Osteoblast (primary cell): ENCODE data around the gene MRPS2. TPM values are rescaled to one million over a fixed set of nuclear protein-coding genes. Genes with fewer than 3 reads are reported as not detected.
"Not testable (repeated sequence)": the region's sequence is repeated elsewhere in the genome, so short reads cannot be mapped to it uniquely, and the experiment has no call there.

Experiments used
- DNase-seq: peaks from one replicate; pipeline ENCODE4 v3.0.0; 2011; ENCODE audit warnings: low spot score, mixed read lengths; ENCODE audit not compliant: insufficient read length; ENCODE audit errors: missing footprints
- H2AFZ ChIP-seq: 2 replicates; pipeline ENCODE4 v1.6.0; 2011; ENCODE audit warnings: mild to moderate bottlenecking, low read length
- H3K27ac ChIP-seq: 2 replicates; pipeline ENCODE4 v1.5.1; 2011; ENCODE audit warnings: mild to moderate bottlenecking, low read depth, low read length, moderate library complexity
- H3K27me3 ChIP-seq: 2 replicates; pipeline ENCODE4 v1.6.0; 2012; ENCODE audit warnings: mild to moderate bottlenecking, control low read depth, inconsistent platforms, low read length, moderate library complexity; ENCODE audit not compliant: insufficient read depth
- H3K36me3 ChIP-seq: 2 replicates; pipeline ENCODE4 v1.5.1; 2011; ENCODE audit warnings: mild to moderate bottlenecking, low read length, control low read depth, moderate library complexity; ENCODE audit not compliant: insufficient read depth
- H3K4me1 ChIP-seq: 2 replicates; pipeline ENCODE4 v1.5.1; 2011; ENCODE audit warnings: mild to moderate bottlenecking, low read length, control low read depth, moderate library complexity; ENCODE audit not compliant: insufficient read depth
- H3K4me2 ChIP-seq: 2 replicates; pipeline ENCODE4 v1.6.0; 2011; ENCODE audit warnings: mild to moderate bottlenecking, low read length; ENCODE audit not compliant: insufficient read depth
- H3K4me3 ChIP-seq: fragments of 200-600 bp; sonication (generic); 3 replicates; pipeline ENCODE4 v1.5.1; 2012; ENCODE audit warnings: mild to moderate bottlenecking, low read length, inconsistent platforms; ENCODE audit not compliant: insufficient read depth
- H3K79me2 ChIP-seq: 2 replicates; pipeline ENCODE4 v1.6.0; 2012; ENCODE audit warnings: mild to moderate bottlenecking, low read length, control low read depth, inconsistent platforms; ENCODE audit not compliant: insufficient read depth
- H3K9me3 ChIP-seq: 2 replicates; pipeline ENCODE4 v1.5.1; 2011; ENCODE audit warnings: low read depth, low read length, control low read depth
- H4K20me1 ChIP-seq: 2 replicates; pipeline ENCODE4 v1.6.0; 2012; ENCODE audit warnings: mild to moderate bottlenecking, low read length, control low read depth; ENCODE audit not compliant: insufficient read depth
- CTCF ChIP-seq: IDR thresholded peaks from 2 replicates; pipeline ENCODE4 v1.5.1; 2011; ENCODE audit warnings: mild to moderate bottlenecking, low read depth, low read length, moderate library complexity; ENCODE audit errors: extremely low read depth
- total RNA-seq: library from RNA; depleted of rRNA; stranded (reverse); fragments of >200 nt; gene quantifications from 2 replicates; pipeline ENCODE4 v1.2.3, GENCODE V29; 2012

MRPS2 gene
- total RNA-seq, 1 donor = 13.0 TPM

GRCh38 chr9:135526730-135527571 is 26.5 kb downstream of the MRPS2 start:
- no peak for DNase-seq
- Histone ChIP-seq H2AFZ (no peak overlapping the region), H4K20me1 (no peaks in the 10 kb centered on the region), H3K4me2 (no peak overlapping the region), H3K79me2 (no peaks in the 10 kb centered on the region), H3K27ac (no peak overlapping the region), H3K4me1 (no peaks in the 10 kb centered on the region), H3K4me3 (no peak overlapping the region), H3K36me3 (no peaks in the 10 kb centered on the region), H3K27me3 (no peaks in the 10 kb centered on the region), H3K9me3 (no peaks in the 10 kb centered on the region)
- TF ChIP-seq CTCF = no peak

DNA sequence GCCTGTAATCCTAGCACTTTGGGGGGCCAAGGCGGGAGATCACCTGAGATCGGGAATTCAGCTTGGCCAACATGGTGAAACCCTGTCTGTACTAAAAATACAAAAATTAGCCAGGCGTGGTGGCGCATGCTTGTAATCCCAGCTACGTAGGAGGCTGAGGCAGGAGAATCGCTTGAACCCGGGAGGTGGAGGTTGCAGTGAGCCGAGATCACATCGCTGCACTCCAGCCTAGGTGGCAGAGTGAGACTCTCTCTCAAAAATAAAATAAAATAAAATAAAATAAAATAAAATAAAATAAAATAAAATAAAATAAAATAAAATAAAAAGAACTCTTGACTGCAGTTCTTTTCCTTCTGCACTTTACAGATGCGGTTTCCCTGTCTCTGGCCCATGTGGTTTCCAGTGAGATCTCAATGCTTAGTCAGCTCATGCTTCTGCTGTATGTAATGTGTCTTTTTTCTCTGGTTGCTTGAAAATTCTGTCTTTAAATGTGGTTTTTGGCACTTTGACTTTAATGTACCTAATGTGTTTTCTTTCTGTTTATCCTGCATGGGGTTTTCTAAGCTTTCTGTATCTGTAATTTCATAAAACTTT is 28.5 kb downstream of the MRPS2 start:
- H3K79me2 ChIP-seq, H3K27me3 ChIP-seq, H3K4me3 ChIP-seq, H2AFZ ChIP-seq, H4K20me1 ChIP-seq, DNase-seq, H3K36me3 ChIP-seq, H3K4me2 ChIP-seq, H3K4me1 ChIP-seq, H3K9me3 ChIP-seq, H3K27ac ChIP-seq: not testable (repeated sequence)

DNA sequence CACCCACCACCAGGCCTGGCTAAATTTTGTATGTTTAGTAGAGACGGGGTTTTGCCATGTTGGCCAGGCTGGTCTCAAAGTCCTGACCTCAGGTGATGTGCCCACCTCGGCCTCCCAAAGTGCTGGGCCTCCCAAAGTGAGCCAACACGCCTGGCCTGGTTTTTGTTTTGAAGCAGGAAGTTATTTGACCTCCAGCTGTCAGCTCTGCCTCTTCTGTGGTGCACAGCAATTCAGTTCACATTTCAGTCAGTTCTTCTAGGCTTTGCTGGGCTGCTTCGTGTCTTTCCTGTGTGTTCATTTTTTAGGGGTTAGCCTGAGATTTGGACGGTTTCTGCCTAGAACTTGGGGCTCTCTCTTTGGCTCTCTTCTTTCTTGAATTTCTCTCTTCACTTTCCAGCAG is 29.7 kb downstream of the MRPS2 start:
- no peak for DNase-seq
- Histone ChIP-seq H3K4me1 (no peaks in the 10 kb centered on the region), H3K4me3 (no peak overlapping the region), H3K79me2 (no peaks in the 10 kb centered on the region), H3K27ac (no peak overlapping the region), H3K27me3 (no peaks in the 10 kb centered on the region), H3K9me3 (no peaks in the 10 kb centered on the region), H3K36me3 (no peaks in the 10 kb centered on the region), H4K20me1 (no peaks in the 10 kb centered on the region), H2AFZ (no peak overlapping the region), H3K4me2 (no peak overlapping the region)
- no peak for TF ChIP-seq CTCF

- H3K36me3 ChIP-seq = no peaks in the 10 kb centered on the region
Observed at GRCh38 chr9:135531096-135531495, 30.6 kb downstream of the MRPS2 start.

More at GRCh38 chr9:135531096-135531495, 30.6 kb downstream of the MRPS2 start:
- H3K27ac ChIP-seq = no peak overlapping the region
- no peak overlapping the region for H3K4me3 ChIP-seq
- H4K20me1 ChIP-seq = no peaks in the 10 kb centered on the region
- no peaks in the 10 kb centered on the region for H3K79me2 ChIP-seq
- no peak overlapping the region for H2AFZ ChIP-seq
- no peaks in the 10 kb centered on the region for H3K4me1 ChIP-seq
- no peaks in the 10 kb centered on the region for H3K9me3 ChIP-seq
- H3K27me3 ChIP-seq = no peaks in the 10 kb centered on the region
- no peak for DNase-seq
- H3K4me2 ChIP-seq = no peak overlapping the region
- TF ChIP-seq CTCF = no peak
